Stomach (tissue), 4 donors: Measurements from ENCODE around the gene ERCC2.

Source experiments
- POLR2A ChIP-seq, 4 donors: fragments of 450-650 bp; IDR thresholded peaks; one replicate each; pipeline ENCODE4 v1.6.1; 2016; ENCODE audit warnings: antibody characterized with exemption in 4 of 4, control low read depth in 2 of 4, mild to moderate bottlenecking in 1 of 4, moderate library complexity in 1 of 4
- TF ChIP-seq, protein P1 (sequence below), 7 experiments: fragments of 450-650 bp in 4 of 7; fragments of 200-600 bp in 3 of 7; sonication (generic) in 3 of 7; IDR thresholded peaks; one replicate each; pipeline ENCODE4 v1.5.1; 2016 to 2019; ENCODE audit warnings: antibody characterized with exemption in 7 of 7, control low read depth in 2 of 7, mild to moderate bottlenecking in 1 of 7

DNA sequence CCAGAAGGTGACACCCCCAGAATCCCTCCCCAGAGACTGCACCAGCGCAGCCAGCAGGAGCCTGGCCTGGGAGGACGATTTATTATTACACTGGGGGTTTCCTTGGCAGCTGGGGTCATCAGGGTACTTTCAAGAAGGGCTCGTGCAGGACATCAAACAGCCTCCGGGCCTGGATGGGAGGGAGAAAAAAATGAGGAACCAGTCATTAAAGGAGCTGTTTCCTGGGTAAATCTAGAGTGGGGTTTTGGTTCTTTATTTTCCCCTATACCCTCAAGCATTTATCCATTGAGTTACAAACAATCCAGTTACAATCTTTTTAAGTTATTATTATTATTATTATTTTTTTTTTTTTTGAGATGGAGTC is 39.2 kb upstream of the ERCC2 start:
- TF ChIP-seq POLR2A (IDR thresholded peaks at IDR 0.05): no peak
- TF ChIP-seq, protein P1, sequence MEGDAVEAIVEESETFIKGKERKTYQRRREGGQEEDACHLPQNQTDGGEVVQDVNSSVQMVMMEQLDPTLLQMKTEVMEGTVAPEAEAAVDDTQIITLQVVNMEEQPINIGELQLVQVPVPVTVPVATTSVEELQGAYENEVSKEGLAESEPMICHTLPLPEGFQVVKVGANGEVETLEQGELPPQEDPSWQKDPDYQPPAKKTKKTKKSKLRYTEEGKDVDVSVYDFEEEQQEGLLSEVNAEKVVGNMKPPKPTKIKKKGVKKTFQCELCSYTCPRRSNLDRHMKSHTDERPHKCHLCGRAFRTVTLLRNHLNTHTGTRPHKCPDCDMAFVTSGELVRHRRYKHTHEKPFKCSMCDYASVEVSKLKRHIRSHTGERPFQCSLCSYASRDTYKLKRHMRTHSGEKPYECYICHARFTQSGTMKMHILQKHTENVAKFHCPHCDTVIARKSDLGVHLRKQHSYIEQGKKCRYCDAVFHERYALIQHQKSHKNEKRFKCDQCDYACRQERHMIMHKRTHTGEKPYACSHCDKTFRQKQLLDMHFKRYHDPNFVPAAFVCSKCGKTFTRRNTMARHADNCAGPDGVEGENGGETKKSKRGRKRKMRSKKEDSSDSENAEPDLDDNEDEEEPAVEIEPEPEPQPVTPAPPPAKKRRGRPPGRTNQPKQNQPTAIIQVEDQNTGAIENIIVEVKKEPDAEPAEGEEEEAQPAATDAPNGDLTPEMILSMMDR (IDR thresholded peaks at IDR 0.05): no peak
